ENCODE data around the gene FATE1.
"Not testable (repeated sequence)": the region's sequence is repeated elsewhere in the genome, so short reads cannot be mapped to it uniquely, and the experiment has no call there.

FATE1 gene, protein sequence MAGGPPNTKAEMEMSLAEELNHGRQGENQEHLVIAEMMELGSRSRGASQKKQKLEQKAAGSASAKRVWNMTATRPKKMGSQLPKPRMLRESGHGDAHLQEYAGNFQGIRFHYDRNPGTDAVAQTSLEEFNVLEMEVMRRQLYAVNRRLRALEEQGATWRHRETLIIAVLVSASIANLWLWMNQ

GRCh38 chrX:151715752-151716151 is at the start of gene FATE1:
TSS of gene FATE1 (plus strand) at chrX:151716035. CDS start at chrX:151716120, 85 bp downstream.
- no peak for DNase-seq

GRCh38 chrX:151675121-151675746 is 40.6 kb upstream of the FATE1 start:
- no peak for DNase-seq

DNA sequence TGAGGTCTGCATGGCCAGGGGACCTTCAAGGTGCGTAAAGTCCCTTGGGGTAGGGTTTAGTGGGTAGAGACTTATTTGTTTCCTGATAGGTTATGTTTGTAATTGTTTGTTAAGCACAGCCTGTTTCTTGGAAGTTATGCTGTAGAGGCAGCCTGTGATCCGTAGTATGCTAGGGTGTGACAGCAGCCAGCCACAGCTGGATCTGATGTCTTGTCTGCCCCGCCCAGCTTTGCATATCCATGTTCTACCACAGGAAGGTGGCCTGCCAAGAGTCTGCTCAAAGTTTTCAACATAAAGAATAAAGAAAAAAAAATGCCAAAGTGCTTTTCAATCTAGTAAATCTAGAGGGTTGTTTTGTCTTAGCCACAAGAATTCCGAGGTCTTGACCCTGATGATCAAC is 39.6 kb upstream of the FATE1 start:
- DNase-seq = no peak

DNA sequence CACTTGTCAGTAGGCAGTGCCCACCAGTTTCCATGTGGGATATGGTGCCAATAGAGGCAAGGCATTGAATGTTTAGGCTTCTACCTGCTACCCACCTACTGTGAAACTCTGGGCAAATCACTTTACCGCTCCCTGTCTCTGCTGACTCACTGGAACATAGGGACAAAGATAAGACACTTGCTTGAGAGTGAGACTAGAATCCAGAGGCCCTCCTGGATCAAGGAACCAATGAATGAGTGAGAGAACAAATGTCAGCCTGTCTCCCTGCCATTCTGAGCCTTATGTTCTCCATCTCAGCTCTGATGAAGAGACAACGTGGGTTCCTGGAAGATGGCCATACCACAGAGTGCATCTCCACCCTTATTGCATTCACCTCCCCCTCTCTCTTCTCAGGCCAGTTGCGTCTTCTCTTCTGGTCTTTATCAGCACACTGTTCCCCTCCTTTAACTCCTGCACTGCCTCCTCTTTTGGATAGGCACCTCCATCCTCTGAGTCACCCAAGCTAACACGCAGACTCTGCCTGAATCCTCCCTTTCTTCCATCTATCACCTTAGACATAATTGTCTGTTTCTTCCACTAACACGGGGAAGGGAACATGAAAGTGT is 35.9 kb upstream of the FATE1 start:
- no peak for DNase-seq

- no peak for DNase-seq
Observed at GRCh38 chrX:151680805-151681204, 35.0 kb upstream of the FATE1 start.

- DNase-seq = no peak
Observed at GRCh38 chrX:151687635-151688034, 28.2 kb upstream of the FATE1 start.

- DNase-seq = no peak
Observed at GRCh38 chrX:151688695-151689094, 27.1 kb upstream of the FATE1 start.

GRCh38 chrX:151692825-151693224 is 23.0 kb upstream of the FATE1 start:
- no peak for DNase-seq

DNA sequence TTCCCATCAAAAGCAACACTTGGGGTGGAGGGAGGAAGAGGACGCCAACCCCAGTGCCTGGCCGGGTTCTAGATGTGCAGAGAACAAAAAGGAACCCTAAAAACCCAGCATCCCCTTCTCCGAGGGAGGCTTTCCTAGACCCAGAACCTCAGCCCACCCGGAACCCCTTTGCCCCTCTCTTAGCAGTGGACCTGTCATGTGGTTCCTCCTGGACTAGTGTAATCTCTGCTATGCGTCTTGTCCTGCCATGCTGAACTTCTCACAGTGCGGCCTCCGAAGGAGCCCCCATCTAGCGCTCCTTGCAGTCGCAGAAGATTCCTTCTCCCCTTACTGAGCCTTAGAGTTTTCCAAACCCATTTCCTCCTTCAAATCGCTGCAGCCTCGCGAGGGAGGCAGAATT is 21.7 kb upstream of the FATE1 start:
- DNase-seq = no peak

GRCh38 chrX:151694661-151695582 is 20.9 kb upstream of the FATE1 start, which contains the start of gene PRRG3:
TSS of gene PRRG3 (plus strand) at chrX:151695458. CDS start at chrX:151698815, 3,357 bp downstream.
- peak; percentile 84 for DNase-seq

- DNase-seq = no peak
Observed at GRCh38 chrX:151695583-151696340, 20.1 kb upstream of the FATE1 start.

DNA sequence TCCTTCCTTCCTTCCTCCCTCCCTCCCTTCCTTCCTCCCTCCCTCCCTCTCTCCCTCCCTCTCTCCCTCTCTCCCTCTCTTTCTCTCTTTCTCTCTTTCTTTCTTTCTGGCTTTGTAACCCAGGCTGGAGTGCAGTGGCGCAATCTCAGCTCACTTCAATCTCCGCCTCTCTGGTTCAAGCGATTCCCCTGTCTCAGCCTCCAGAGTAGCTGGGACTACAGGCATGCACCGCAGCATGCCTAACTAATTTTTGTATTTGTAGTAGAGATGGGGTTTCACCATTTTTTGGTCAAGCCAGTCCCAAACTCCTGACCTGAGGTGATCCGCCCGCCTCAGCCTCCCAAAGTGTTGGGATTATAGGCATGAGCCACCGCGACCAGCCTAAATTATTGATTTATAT is 18.8 kb upstream of the FATE1 start:
- not testable (repeated sequence) for DNase-seq

DNA sequence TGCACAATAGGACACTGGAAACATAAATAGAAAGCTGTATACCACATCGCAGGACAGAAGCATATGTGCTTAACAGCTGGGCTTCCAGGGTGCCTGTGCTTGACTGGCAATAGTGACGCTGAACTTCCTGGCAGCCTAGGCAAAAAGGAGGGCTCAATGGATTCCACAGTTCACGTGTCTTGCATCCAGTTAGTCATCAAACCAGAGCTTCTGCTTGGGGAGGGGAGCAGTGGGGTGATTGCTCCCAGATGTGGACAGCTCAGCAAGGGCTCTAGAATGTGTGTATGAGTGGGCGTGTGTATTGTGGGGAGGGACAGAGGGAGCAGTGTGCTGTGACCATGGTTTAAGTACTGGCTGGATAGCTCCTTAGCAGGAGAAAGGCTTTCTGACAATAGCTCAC is 18.3 kb upstream of the FATE1 start:
- DNase-seq = peak; percentile 86

- DNase-seq = no peak
Observed at GRCh38 chrX:151698485-151698884, 17.4 kb upstream of the FATE1 start.

- DNase-seq = no peak
Observed at GRCh38 chrX:151699746-151700145, 16.1 kb upstream of the FATE1 start.

GRCh38 chrX:151700581-151700980 is 15.3 kb upstream of the FATE1 start:
- DNase-seq = no peak

GRCh38 chrX:151701071-151701470 is 14.8 kb upstream of the FATE1 start:
- DNase-seq = no peak

DNA sequence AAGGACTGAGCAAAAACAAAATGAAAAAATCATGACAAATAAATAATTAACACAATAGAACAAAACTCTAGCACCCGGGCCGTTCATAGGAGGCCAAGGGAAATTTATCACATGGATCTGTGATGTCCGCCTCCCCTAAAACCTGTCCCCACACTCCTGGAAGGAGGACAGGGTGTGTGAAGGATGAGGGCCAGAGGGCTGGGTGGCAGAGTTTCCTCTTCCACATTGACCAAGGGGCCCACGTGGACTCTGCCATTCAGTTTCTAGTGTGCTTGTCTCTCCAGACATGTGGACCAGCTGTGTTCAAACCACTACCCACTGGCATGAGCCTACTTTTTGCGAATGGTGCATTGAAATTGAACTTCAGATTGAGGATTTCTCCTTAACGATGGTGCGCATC is 14.3 kb upstream of the FATE1 start:
- DNase-seq = no peak

DNA sequence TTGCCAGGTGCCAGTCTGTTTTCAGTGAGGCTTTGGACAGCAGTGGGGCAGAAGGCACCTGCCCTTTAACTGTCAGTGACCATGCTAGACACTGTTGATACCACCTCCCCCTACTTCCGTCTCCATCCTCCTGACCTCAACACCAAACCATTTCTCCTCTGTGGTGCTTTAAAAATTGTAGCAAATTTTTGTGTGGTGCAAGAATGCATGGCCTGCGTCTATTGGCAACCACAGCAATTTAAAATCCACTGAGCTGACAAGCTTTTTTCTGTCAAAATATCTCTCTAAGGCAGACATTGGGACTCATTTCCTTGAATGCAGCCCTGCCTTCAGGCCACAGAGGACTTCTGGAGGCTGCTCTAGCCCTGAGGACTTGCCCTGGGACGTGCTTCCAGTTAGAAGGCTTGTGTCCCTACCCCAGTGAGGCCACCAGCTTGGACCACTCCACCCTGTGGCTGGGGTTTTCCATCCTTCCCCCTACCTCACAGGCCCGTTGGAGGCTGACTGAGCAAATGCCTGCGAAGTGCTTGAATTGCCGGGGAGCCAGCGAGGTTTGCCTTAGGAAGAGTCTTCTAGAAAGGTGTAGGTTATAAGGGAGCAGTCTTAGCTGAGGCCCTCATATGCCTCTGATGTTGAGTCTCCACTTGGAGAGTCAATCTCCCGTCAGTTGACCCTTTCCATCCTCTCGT is 13.7 kb upstream of the FATE1 start:
- DNase-seq = no peak

- DNase-seq = no peak
Observed at GRCh38 chrX:151702741-151703340, 13.0 kb upstream of the FATE1 start.

GRCh38 chrX:151703487-151703886 is 12.3 kb upstream of the FATE1 start:
- peak; percentile 85 for DNase-seq

Data from left hindlimb (tissue), 1 donor.